NCI-H2171 (cell line): ENCODE data around the gene CUX1.
"Not testable (repeated sequence)": the region's sequence is repeated elsewhere in the genome, so short reads cannot be mapped to it uniquely, and the experiment has no call there.

ENCODE experiments used
- DNase-seq: peaks from one replicate; lab custom pipeline; 2025; lab: John Stamatoyannopoulos, UW

Gene CUX1

DNA sequence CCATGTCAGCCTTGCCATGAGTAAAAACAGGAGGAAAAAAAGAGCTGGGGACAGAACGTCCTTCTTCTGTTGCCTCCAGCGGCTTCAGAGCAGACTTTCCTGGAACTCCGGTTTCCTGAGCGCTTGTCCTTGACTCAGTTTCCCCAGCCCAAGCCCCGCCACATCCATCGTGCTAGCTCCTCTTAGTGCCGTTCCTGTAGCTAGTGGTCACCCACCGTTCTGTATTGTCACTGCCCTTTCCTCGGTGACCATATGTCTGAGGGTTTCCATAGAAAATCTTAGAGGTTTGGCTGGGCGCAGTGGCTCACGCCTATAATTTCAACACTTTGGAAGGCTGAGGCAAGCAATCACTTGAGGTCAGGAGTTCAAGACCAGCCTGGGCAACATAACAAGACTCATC, 100.1 kb downstream of the CUX1 start:
- no peak for DNase-seq

DNA sequence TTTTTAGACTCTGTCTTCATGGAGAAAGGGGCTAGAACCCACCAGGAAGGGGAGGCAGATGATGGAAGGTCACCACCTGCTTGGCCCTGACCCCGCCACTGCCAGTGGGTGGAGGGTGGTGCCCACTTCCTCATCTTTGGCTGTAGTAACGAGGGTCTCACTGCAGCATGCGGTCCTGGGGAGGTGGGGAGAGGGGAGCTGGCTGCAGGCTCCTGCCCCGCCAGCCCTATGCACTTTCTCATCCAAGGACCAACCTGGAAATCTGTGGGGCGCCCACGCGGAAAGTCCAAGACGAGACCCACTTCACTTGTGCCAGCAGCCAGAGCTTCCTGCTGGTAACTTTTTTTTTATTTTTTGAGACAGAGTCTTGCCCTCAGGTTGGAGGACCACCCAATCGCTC, 101.0 kb downstream of the CUX1 start:
- no peak for DNase-seq

DNA sequence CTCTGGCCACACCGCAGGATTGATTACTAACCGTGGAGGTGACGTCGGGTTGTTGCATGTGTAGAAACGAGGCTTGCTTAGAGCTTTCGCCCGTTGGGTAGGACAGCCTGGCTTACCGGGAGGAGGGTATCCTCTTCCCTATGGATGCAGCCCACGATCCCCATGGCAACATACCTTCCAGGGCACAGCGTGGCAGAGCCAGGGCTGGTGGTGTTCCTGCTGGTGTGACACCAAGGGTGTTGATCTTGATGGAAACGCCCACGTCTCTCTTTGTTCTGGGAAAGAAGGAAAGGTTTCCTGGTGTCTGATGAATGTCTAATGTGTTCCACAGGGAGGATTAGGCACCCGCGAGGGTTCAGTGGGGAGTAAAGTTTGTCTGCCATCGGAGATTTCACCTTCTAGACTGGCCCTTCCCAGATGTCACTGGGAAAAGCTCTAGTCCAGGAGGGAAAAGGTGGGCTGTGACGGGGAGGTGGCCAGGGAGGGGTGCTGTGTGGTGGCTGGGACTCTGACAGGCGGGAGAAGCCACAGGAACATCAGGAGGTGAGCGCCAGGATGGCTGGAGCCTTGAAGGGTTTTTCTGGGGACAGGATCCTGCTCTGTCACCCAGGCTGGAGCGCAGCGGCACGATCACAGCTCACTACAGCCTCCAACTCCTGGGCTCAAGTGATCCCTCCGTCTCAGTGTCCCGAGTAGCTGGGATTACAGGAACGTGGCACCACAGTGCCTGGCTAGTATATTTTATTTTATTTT, 102.1 kb downstream of the CUX1 start:
- no peak for DNase-seq

DNA sequence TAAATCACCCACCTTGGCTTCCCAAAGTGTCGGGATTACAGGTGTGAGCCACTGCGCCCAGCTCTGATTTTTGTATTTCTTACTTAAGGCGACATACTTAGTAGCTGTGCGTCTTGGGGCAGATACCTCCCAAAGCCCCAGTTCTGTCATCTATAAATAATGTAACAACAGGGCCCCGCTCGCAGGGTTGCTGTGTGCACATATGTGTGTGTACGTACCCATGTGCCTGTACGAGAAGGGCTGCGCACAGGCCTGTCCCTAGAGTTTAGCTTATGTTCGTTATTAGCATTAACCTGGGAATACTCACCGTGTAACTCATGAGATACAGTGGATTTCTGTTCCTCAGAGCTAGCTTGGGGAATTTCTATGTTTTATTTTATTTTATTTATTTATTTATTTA, 103.6 kb downstream of the CUX1 start:
- no peak for DNase-seq

DNA sequence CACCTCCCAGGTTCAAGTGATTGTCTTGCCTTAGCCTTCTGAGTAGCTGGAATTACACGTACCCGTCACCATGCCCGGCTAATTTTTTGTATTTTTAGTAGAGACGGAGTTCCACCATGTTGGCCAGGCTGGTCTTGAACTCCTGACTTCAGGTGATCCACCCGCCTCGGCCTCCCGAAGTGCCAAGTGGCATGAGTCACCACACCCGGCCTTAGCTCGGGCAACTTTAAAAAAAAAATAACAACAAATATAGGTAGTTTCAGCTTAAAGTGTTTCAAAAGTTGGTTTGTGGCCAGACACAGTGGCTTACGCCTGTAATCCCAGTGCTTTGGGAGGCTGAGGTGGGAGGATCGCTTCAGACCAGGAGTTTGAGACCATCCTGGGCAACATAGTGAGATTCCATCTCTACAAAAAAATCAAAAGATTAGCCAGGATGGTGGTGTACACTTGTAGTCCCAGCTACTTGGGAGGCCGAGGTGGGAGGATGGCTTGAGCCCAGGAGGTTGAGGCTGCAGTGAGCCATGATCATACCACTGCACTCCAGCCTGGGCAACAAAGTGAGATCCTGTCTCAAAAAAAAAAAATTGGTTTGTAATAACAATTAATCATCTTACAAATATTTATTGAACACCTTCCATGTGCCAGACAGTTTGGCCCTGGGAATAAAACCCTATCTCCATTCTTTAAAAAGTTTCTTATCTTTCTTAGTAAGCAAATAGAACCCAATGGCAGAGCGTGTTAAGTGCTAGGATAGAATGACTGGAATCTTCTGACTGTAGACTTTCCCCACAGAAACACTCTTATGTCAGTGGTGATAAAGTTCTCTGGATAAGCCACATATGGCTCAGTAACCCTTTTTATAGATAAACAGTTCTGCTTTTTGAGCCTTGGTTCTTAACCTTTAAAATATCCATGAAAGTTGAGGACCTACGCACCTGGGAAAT, 104.4 kb downstream of the CUX1 start:
- not testable (repeated sequence) for DNase-seq

DNA sequence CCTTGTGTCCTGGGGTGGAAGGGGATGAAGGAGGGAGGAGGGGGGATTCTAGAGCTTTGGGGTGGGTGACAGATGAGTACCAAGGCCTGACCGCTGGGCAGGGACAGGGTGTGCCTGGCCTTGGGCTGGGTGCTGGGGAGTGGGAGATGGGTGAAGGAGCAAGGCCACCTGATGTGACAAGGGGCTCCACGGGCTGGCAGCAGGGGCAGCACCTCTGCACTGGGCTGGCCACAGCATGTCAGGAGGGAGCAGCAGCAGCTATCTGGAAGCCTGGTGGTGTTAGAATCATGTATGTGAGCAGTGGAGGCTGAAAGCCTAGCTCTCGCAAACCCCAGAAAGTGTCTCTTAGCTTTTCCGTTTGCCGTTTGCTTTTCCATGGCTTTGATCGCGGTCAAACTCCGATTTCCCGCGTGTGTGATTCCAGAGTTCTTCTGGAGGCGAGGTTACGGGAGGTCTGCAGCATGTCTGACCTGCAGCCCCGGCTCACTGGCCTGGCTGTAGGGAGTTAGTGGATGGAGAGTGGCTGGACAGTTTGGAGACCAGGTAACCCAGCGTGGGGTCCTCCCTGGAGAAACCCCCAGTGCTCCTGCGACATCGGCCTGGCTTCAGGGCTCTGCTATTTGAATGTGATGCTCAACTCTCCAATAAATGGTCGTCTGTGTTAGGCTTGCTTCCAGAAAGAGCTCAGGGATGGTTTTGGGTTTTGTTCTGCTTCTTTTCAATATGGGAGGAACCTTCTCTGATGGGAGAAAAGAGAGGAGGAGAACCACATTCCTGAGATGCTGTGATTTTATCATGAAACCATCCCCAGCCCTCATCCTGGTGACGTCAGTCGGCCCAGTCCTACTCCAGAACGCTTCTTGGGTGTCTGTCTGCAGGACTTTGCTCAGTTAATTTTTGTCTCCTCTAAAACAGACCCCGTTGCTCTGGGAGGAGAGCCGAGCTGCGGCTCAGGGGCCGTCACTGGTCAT, 105.5 kb downstream of the CUX1 start:
- DNase-seq: no peak

DNA sequence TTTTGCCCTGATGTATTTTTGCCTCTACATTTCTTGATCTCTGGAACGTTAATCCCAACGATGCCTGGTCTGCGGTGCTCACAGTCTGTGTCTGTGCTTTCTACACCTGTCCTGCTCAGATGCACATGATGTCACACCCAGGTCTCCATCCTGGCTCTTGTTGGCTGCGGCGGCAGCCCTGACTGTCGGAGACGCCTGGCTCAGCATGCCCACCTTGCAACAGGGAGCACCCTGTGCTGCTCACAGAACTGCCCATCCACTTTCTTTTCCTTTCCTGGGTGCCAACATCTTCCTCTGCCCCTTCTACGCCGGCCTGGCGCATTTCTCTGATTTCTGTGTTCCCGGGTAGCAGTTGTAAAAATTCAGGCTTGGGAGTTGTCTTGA, 106.2 kb downstream of the CUX1 start:
- no peak for DNase-seq

DNA sequence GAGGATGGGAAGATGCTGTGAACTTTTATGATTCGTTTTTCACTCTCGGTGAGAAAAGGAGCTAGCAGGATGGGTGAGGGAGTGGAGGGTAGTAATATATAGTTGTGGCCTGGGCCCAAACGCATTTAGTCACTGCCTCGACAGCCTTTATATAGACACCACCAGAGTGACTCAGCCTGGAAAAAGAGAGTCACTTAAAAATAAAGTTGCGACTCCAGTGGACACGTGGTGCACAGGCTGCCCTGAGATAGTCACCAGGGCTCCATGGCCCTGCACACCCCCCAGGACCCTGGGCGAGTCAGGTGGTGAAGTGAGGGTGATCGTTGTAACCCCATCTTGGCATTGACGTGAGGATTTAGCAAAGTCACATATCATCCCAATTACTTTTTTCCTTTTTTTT, 106.7 kb downstream of the CUX1 start:
- no peak for DNase-seq

DNA sequence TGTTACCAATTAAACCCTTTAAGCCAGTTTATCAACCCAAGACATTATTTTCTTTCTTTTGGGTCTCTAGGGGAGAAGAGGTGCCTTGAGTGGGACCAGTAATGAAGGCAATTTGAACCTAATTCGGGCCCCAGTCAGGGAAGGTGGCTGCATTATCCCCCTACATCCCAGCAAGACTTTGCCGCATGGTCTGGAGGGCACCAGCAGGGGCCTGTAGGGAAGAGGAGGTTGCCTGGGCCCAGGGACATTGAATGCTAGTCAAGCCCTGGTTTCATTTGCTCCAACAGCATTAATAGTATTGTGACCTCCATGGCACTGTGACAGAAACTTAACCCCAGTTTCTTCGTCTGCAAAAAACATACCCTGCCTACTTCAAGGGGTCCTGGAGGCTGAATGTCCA, 108.8 kb downstream of the CUX1 start:
- no peak for DNase-seq

DNA sequence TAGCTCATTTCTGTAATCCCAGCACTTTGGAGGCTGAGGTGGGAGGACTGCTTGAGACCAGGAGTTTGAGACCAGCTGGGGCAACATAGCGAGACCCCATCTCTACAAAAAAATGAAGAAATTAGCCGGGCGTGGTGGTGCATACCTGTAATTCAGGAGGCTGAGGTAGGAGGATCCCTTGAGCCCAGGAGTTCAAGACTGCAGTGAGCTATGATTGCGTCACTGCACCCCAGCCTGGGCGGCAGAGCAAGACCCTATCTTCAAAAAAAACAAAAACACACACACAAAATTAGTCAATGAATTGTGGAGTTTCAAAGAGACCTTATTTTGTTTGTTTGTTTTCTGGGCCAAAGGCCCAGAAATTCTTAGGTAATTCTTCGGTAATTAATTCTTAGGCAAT, 110.0 kb downstream of the CUX1 start:
- no peak for DNase-seq

DNA sequence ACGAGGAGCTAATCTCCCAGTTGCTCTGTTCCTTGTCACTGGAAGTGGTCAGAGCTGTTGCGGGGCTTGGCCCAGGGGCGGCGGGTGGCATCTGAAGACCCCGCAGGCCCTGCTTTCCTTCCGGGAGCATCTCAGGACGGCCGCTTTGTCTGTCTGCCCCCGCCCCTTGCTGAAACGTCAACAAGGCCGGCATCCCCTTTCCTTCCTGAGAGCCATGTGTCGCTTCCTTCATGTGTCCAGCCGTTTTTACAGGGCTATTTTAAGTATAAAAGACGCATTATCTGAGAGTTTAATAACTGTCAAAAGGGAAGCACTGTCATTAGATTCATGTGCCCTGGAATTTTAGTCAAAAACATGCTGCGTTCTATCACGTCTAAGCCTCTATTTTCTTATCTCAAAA, 110.4 kb downstream of the CUX1 start:
- no peak for DNase-seq

DNA sequence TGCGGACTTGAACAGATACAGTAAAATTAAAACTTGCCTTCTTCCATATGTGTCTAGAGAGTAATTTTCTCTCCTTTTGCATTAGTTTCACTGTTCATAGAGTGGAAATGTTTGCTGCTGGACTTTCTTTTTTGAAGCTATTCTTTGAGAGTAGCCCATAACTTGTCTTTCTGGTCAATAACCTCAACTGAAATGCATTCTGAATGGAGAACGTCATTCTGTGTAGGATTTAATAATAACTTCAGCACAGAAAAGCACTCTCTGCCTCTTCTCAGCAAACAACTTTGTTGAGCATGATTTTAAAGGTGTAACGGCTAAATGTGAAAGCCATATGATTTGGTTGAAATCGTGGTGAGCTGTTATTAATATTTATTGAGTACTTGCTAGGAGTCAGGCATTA, 111.8 kb downstream of the CUX1 start:
- no peak for DNase-seq

DNA sequence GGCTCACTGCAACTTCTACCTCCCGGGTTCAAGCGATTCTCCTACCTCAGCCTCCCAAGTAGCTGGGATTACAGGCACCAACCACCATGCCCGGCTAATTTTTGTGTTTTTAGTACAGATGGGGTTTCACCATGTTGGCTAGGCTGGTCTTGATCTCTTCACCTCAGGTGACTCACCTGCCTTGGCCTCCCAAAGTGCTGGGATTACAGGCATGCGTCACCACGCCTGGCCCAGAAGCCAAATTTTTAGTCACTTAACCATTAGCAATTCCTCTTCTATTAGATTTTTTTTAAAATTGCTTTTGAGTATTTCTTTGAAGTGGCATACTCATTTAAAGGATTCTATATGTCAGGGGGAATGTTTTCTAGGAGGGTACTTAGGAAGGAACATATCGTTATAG, 112.5 kb downstream of the CUX1 start:
- not testable (repeated sequence) for DNase-seq

DNA sequence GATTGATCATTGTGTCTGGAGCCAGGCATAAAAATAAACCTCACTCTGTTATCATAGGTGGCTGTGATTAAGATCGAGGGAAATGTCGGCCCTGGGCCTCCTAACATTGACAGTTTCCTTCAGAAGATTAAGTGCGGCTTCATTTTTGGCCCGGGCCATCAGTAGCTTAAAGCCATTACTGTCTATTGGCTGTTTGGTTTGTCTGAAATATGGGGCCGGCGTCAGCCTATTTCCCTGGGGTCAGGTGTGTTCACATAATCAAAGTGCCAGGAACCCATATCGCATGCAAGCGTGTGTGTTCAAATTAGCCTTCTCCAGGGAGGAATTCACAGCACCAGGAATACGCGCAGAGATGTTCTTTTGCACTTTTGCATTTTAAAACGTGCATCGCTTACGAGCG, 114.7 kb downstream of the CUX1 start:
- no peak for DNase-seq

DNA sequence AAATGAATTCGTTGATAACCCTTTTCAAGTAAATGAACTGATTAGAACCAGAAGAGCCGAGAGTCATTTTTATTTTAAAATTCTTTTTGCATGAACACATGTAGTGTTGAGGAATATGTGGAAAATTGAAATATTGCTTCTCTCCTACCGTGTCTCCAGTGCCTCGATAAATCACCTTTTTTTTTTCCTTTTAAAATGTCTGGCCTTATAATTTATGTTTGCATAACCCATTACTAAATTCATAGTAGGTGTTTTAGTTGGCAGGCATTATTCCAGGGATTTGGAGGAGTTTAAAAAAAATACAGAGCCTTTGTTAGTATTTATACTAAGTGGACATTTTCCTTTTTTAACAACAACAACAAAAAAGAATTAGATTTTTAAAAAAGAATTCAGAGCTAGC, 115.6 kb downstream of the CUX1 start:
- no peak for DNase-seq

DNA sequence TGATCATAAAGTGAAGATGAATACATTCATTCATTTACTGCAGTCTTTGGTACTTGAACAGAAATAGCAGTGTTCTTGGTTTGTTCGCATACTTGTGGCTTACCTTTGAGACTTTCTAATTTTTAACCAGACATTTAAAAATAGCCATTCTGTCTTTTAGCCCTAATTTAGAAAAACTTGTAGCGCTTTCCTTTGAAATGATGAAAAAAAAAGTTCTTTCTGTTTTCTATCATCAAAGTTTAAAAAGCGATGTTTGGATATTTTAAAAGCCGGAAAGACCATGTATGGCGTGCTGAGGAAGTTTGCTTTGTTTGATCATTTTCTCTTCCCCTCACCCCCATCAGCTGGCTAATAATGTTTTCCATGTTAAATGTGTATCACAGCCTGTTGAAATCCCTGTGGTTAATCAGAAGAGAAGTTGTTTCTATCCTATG, 116.3 kb downstream of the CUX1 start:
- DNase-seq: no peak

DNA sequence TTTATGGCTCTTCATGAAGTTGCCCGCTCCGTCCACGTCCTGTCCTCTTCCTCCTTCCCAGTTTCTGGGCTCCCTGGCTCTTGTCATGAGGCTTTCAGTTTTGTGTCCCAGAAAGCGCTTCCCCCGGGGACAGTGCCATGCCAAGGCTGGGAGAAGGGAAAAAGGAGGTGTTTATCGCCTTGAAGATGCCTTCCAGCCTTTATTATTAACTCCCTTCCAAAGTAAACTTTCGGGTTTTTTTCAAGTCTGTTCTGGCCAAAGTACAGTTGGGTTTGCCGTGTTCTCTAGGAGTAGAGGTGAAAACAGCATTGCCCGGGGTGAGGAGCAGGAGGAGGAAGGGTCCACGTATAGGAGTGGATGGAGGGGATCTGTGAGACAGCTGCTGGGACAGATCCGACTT, 117.2 kb downstream of the CUX1 start:
- DNase-seq: no peak

DNA sequence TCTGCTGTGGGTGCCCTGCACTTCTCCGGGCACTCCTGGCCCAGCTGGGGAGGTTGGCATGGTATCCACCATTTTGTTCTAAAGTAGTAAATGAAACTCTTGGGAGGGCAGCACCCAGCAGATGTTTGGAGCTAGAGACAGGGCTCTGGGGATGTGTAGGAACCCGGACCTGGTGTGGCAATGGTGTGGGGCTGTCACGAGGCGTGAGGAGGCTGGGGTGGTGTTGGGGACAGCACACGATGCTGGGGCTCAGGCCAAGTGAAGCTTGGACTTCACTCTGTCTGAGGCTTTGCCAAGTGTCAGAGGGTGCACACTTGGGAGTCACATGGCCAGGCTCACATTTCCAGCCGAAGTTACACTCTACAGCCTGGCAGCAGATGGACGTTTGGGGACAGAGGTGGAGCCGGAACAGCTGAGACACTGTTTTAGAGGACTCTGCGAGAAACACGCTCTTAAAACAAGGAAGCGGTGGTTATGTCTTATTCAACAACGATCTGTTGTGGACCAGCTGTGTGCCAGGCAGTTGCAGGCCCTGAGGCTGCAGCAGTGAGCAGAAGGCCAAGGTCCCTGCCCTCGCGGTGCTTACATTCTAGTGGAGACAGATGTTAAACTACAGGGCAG, 118.2 kb downstream of the CUX1 start:
- DNase-seq: no peak

DNA sequence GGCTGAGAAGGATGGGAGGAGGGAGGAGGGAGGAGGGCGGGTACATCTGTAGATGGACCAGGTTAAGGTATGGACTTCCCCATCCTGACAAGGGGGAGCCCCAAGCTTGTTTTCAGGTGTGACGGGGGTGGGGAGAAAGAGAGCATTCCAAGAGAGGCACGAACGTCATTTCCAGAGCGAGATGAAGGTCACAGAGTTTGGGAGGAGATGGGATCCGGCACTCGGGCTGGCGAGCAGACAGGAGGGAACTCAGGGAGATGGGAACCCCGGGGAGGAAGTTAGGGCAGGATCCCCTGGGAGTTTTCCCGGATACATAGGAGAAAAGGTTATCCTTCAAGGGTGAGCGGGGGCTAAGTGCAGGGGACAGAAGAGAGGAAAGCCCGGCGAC, 118.8 kb downstream of the CUX1 start:
- no peak for DNase-seq

DNA sequence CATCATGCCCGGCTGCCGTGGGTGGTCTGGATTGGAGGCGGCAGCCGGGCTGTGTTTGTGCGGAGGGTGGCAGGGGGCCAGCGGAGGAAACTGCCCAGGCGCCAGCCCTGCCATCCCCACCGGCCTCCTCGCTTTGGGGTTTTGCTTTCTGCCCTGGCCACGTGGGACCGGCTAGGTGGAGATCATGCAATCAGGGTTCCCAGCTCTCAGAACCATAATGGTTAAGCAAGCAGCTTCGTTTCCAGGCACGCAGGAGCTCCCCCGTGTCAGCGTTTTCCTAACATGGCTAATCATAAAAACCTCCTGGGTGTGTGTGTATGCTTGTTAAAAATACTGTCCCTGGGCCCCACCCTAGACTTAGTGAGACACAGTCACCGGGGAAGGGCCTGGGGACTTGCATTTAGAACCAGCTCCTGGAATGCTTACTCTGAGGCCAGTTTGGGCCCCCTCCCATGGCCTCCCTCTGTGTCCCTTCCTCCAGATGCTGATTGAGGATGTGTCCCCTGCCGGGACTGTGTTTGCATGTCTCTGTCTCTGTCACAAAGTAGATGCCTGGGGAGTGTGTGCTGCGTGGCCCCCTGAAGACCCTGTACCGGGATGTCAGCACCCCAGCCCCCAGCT, 119.3 kb downstream of the CUX1 start:
- DNase-seq: no peak
